ENCODE data around the gene RPL34. TPM values are rescaled to one million over a fixed set of nuclear protein-coding genes. Genes with fewer than 3 reads are reported as not detected.
A peak's percentile ranks its signal among the peaks of the same experiment; 100 is the strongest.

RPL34 gene
- total RNA-seq, 1 donor from 2014 or later = 1,021 TPM

GRCh38 chr4:108624263-108625056, 4.1 kb downstream of the RPL34 start:
- no peak for ATAC-seq

GRCh38 chr4:108626056-108626455, 5.7 kb downstream of the RPL34 start:
- no peak for ATAC-seq

GRCh38 chr4:108628411-108628810, 8.0 kb downstream of the RPL34 start:
- ATAC-seq = no peak

- no peak for ATAC-seq
Measured at GRCh38 chr4:108635070-108635655, 14.8 kb downstream of the RPL34 start.

- no peak for ATAC-seq
Measured at GRCh38 chr4:108636246-108636645, 15.9 kb downstream of the RPL34 start.

- no peak for ATAC-seq
Measured at GRCh38 chr4:108637856-108638255, 17.5 kb downstream of the RPL34 start.

- no peak for ATAC-seq
Measured at GRCh38 chr4:108644237-108644636, 23.9 kb downstream of the RPL34 start.

- ATAC-seq = no peak
Measured at GRCh38 chr4:108646706-108647105, 26.3 kb downstream of the RPL34 start.

GRCh38 chr4:108649863-108650211, 29.5 kb downstream of the RPL34 start:
- ATAC-seq = peak; percentile 6

- peak; percentile 96 for ATAC-seq
Measured at GRCh38 chr4:108650212-108651013, 30.0 kb downstream of the RPL34 start, which contains the start of gene OSTC. Gene OSTC (plus strand): TSS chr4:108650599. CDS start chr4:108650656, 57 bp downstream.

- ATAC-seq = peak; percentile 59
Measured at GRCh38 chr4:108651014-108651791, 30.8 kb downstream of the RPL34 start.

GRCh38 chr4:108662629-108663028, 42.3 kb downstream of the RPL34 start:
- no peak for ATAC-seq

- ATAC-seq = no peak
Measured at GRCh38 chr4:108674356-108674977, 54.1 kb downstream of the RPL34 start.

Other genes with a start within 250 kb of the RPL34 start
- gene OSTC, start 30.0 kb downstream of the RPL34 start, total RNA-seq = 60.2 TPM
- gene ETNPPL, start 142.5 kb downstream of the RPL34 start, total RNA-seq = not detected

All from esophagus mucosa (tissue), 1 donor.